ENCODE results near the gene BMP2. TPM values are rescaled to one million over a fixed set of nuclear protein-coding genes. Genes with fewer than 3 reads are reported as not detected.

The BMP2 gene
- total RNA-seq, 1 donor from 2014 or later, result 17.6 TPM

DNA sequence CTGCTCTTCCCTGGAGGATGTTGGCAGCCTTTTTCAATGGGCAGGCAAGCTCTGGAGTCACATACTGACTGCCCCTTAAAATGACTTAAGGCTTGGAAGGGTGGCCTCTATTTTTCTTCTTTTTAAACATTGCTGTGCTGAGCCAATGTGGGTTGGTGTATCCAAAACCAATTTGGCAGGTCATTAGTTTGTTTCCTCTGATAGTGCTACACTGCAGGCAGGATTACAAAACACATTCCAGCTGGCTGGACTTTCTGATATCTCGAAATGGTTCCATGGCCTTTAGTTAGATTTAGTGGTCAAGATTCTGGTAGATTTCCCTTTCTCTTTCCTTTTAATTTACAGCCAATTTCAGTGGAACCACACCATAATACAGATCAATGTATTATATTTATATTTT is 28.1 kb upstream of the BMP2 start:
- H3K27ac Mint-ChIP-seq, result no peak overlapping the region
- H3K27me3 Mint-ChIP-seq, result no peaks in the 10 kb centered on the region
- peaks cover 37% of the 10 kb centered on the region for H3K4me1 Mint-ChIP-seq (ENCODE audit: low read depth)
- TF ChIP-seq, protein P1, sequence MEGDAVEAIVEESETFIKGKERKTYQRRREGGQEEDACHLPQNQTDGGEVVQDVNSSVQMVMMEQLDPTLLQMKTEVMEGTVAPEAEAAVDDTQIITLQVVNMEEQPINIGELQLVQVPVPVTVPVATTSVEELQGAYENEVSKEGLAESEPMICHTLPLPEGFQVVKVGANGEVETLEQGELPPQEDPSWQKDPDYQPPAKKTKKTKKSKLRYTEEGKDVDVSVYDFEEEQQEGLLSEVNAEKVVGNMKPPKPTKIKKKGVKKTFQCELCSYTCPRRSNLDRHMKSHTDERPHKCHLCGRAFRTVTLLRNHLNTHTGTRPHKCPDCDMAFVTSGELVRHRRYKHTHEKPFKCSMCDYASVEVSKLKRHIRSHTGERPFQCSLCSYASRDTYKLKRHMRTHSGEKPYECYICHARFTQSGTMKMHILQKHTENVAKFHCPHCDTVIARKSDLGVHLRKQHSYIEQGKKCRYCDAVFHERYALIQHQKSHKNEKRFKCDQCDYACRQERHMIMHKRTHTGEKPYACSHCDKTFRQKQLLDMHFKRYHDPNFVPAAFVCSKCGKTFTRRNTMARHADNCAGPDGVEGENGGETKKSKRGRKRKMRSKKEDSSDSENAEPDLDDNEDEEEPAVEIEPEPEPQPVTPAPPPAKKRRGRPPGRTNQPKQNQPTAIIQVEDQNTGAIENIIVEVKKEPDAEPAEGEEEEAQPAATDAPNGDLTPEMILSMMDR (IDR thresholded peaks at IDR 0.05; ENCODE audit: unreplicated experiment), result no peak
- H3K36me3 Mint-ChIP-seq (ENCODE audit: insufficient read depth), result no peaks in the 10 kb centered on the region
- DNase-seq (ENCODE audit: low spot score, unreplicated experiment), result no peak
- H3K4me3 Mint-ChIP-seq (ENCODE audit: low read depth), result no peak overlapping the region
- H3K9me3 Mint-ChIP-seq (ENCODE audit: low read depth), result peaks cover 4% of the 10 kb centered on the region

DNA sequence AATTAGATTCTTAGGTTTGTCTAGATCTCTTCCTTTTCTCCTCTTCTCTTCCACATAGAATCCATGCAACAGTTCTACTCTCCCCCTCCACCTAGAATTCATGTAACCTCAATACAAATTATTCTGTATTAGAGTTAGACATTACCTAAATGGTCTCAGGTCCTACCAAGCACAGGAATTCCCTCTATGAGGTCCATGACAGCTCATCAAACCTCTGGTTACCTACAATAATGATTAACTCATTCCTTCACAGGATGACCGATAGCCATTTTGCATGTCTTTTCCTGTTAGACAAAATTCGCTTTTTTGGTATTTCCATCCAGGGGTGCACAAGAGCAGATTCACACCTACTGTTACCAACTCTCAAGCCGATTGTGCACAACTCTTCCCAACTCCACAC is 27.4 kb upstream of the BMP2 start:
- H3K27ac Mint-ChIP-seq, result no peak overlapping the region
- TF ChIP-seq, protein P1 (IDR thresholded peaks at IDR 0.05; ENCODE audit: unreplicated experiment), result no peak
- no peaks in the 10 kb centered on the region for H3K27me3 Mint-ChIP-seq
- H3K36me3 Mint-ChIP-seq (ENCODE audit: insufficient read depth), result no peaks in the 10 kb centered on the region
- peaks cover 37% of the 10 kb centered on the region for H3K4me1 Mint-ChIP-seq (ENCODE audit: low read depth)
- peaks cover under 1% of the 10 kb centered on the region for H3K9me3 Mint-ChIP-seq (ENCODE audit: low read depth)
- DNase-seq (ENCODE audit: low spot score, unreplicated experiment), result no peak
- no peak overlapping the region for H3K4me3 Mint-ChIP-seq (ENCODE audit: low read depth)

DNA sequence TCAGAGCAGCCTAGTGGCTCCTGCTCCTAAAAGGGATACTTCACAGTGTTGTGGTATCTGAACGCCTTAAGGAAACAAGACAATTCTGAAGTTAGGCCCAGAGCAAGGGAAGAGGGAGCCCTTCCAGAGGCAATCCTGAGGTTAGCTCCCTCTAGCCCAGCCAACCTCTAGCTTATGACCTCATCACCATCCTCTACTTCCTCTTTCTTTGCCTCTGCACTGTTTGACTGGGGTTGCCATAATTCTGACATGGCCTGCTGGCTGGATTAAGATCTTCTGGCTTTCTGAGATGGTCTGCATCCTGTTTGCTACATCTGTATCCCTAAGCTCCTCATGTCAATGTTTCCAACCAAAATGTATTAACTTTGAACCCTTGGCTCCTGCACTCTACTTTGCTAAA is 23.3 kb upstream of the BMP2 start:
- Mint-ChIP-seq H3K36me3 (ENCODE audit: insufficient read depth) (no peaks in the 10 kb centered on the region), H3K4me1 (ENCODE audit: low read depth) (peaks cover 23% of the 10 kb centered on the region), H3K27me3 (no peaks in the 10 kb centered on the region), H3K27ac (no peak overlapping the region), H3K4me3 (ENCODE audit: low read depth) (no peak overlapping the region), H3K9me3 (ENCODE audit: low read depth) (no peaks in the 10 kb centered on the region)
- TF ChIP-seq, protein P1 (IDR thresholded peaks at IDR 0.05; ENCODE audit: unreplicated experiment), result no peak
- no peak for DNase-seq (ENCODE audit: low spot score, unreplicated experiment)

DNA sequence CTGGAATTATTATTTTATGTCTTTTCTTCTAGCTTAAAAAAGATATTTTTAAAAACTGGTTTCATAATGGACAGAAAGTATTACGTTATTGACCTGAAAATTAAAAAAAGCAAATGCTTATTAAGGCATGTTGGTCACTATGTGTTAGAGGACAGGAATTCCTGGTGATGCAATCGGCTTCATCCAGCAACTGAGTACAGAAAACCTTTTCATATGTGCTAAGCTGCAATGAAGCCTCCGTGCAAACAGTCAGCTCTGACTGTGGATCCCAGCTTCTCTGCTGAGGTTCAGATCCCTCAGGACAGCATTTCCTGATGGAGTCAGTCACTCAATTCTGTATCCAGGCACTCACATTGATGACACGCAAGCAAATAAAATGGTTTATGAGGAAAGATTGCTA is 22.7 kb upstream of the BMP2 start:
- H3K36me3 Mint-ChIP-seq (ENCODE audit: insufficient read depth), result no peaks in the 10 kb centered on the region
- no peak for DNase-seq (ENCODE audit: low spot score, unreplicated experiment)
- no peak overlapping the region for H3K4me3 Mint-ChIP-seq (ENCODE audit: low read depth)
- peaks cover 19% of the 10 kb centered on the region for H3K4me1 Mint-ChIP-seq (ENCODE audit: low read depth)
- TF ChIP-seq, protein P1 (IDR thresholded peaks at IDR 0.05; ENCODE audit: unreplicated experiment), result no peak
- no peaks in the 10 kb centered on the region for H3K27me3 Mint-ChIP-seq
- no peaks in the 10 kb centered on the region for H3K9me3 Mint-ChIP-seq (ENCODE audit: low read depth)
- H3K27ac Mint-ChIP-seq, result no peak overlapping the region

DNA sequence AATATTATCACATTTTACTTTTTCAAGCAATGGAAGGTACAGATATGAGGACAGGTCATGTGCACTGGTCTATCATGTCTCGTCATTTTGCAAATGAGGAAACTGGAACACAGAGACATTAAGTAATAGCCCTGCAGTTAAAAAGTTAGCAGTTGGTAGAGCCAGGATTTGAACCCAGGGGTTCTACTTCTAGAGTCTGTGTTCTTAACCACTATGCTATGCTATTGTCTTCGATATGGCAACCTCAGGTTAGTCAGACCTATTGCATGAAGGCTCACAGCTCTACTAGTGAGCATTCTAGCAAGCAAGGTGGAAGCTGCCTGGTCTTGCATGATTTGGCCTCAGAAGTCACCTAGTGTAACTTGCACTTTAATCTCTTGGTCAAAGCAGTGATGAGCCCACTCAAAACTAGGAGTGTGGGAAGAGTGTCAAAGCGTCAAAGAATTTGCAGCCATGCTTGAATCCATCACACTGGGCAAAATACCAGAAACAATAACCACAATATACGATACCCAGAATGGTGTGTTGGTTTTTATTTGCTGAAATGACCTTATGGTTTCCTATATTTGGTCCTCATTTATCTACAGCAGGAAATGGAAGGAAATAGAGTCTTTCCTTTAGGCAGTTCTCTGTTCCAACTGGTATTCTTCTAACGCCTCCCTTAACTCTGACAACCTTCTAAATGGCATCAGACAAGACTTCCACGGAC is 20.4 kb upstream of the BMP2 start:
- Mint-ChIP-seq H3K4me1 (ENCODE audit: low read depth) (peaks cover 3% of the 10 kb centered on the region), H3K36me3 (ENCODE audit: insufficient read depth) (no peaks in the 10 kb centered on the region), H3K27ac (no peak overlapping the region), H3K4me3 (ENCODE audit: low read depth) (no peak overlapping the region), H3K9me3 (ENCODE audit: low read depth) (no peaks in the 10 kb centered on the region), H3K27me3 (no peaks in the 10 kb centered on the region)
- DNase-seq (ENCODE audit: low spot score, unreplicated experiment), result no peak
- TF ChIP-seq, protein P1 (IDR thresholded peaks at IDR 0.05; ENCODE audit: unreplicated experiment), result no peak

Measured in progenitor cell of endocrine pancreas (in vitro differentiated cells).